Stomach (tissue), 4 donors: ENCODE data around the gene HUNK.

ENCODE experiments used
- EP300 ChIP-seq: sonication (generic); formaldehyde crosslinking; IDR thresholded peaks from one replicate; pipeline ENCODE4 v1.6.1; 2017; ENCODE audit warnings: antibody characterized with exemption
- POLR2A ChIP-seq, 4 donors: fragments of 450-650 bp; IDR thresholded peaks; one replicate each; pipeline ENCODE4 v1.6.1; 2016; ENCODE audit warnings: antibody characterized with exemption in 4 of 4, control low read depth in 2 of 4, mild to moderate bottlenecking in 1 of 4, moderate library complexity in 1 of 4
- POLR2AphosphoS5 ChIP-seq, 3 donors: sonication (generic); formaldehyde crosslinking; IDR thresholded peaks; one replicate each; pipeline ENCODE4 v1.6.1; 2016; ENCODE audit warnings: antibody characterized with exemption in 3 of 3
- TF ChIP-seq, protein P1 (sequence below), 7 experiments: fragments of 450-650 bp in 4 of 7; fragments of 200-600 bp in 3 of 7; sonication (generic) in 3 of 7; IDR thresholded peaks; one replicate each; pipeline ENCODE4 v1.5.1; 2016 to 2019; ENCODE audit warnings: antibody characterized with exemption in 7 of 7, control low read depth in 2 of 7, mild to moderate bottlenecking in 1 of 7

GRCh38 chr21:32036756-32037155 is 163.9 kb downstream of the HUNK start:
- TF ChIP-seq, protein P1, sequence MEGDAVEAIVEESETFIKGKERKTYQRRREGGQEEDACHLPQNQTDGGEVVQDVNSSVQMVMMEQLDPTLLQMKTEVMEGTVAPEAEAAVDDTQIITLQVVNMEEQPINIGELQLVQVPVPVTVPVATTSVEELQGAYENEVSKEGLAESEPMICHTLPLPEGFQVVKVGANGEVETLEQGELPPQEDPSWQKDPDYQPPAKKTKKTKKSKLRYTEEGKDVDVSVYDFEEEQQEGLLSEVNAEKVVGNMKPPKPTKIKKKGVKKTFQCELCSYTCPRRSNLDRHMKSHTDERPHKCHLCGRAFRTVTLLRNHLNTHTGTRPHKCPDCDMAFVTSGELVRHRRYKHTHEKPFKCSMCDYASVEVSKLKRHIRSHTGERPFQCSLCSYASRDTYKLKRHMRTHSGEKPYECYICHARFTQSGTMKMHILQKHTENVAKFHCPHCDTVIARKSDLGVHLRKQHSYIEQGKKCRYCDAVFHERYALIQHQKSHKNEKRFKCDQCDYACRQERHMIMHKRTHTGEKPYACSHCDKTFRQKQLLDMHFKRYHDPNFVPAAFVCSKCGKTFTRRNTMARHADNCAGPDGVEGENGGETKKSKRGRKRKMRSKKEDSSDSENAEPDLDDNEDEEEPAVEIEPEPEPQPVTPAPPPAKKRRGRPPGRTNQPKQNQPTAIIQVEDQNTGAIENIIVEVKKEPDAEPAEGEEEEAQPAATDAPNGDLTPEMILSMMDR (IDR thresholded peaks at IDR 0.05) = no peak
- no peak for TF ChIP-seq POLR2A (IDR thresholded peaks at IDR 0.05)
- no peak for TF ChIP-seq POLR2AphosphoS5 (IDR thresholded peaks at IDR 0.05)
- no peak for TF ChIP-seq EP300
